Measurements from ENCODE around the gene EMC7. TPM values are rescaled to one million over a fixed set of nuclear protein-coding genes. Genes with fewer than 3 reads are reported as not detected.

EMC7 gene
- total and polyA plus RNA-seq, 2 donors (not counting 1 experiment from before 2014, with no cell fraction given): 18.4 to 29.9 TPM

- no peaks in the 10 kb centered on the region for H3K27me3 ChIP-seq (replicated peaks in 1 of 4; ENCODE audit: control extremely low read depth in 1 of 4, control insufficient read depth in 3 of 4, insufficient read depth in 4 of 4, low read length in 3 of 4)
- ATAC-seq (ENCODE audit: low read depth) (no peak), DNase-seq (no peak)
- H3K27ac ChIP-seq (ENCODE audit: low read length in 2 of 2): no peak overlapping the region
- ChIA-PET POLR2A (no interaction called here), CTCF (no interaction called here)
- H3K9me3 Mint-ChIP-seq (ENCODE audit: insufficient read depth): peaks cover 9% of the 10 kb centered on the region
- intact Hi-C loops (cut with micrococcal nuclease): no loop called here
- H2AFZ ChIP-seq (ENCODE audit: insufficient read depth, low read depth, low read length, poor library complexity, severe bottlenecking): no peak overlapping the region
- no peak overlapping the region for H3K4me3 Mint-ChIP-seq
- H3K4me1 Mint-ChIP-seq: no peaks in the 10 kb centered on the region
- H3K4me3 ChIP-seq (ENCODE audit: control extremely low read depth in 1 of 5, extremely low read depth in 1 of 5, insufficient read depth in 1 of 5, low read depth in 2 of 5, low read length in 4 of 5): no peak overlapping the region
- no peaks in the 10 kb centered on the region for H3K79me2 ChIP-seq (ENCODE audit: control insufficient read depth, insufficient read depth, low read length)
- H3K36me3 ChIP-seq (replicated peaks in 1 of 2; ENCODE audit: control extremely low read depth in 1 of 2, control insufficient read depth in 1 of 2, extremely low read depth in 1 of 2, insufficient read depth in 2 of 2, low read length in 1 of 2): no peaks in the 10 kb centered on the region
- no peak overlapping the region for H3K4me2 ChIP-seq (replicated peaks; ENCODE audit: low read depth, low read length, poor library complexity, severe bottlenecking)
- no peaks in the 10 kb centered on the region for H3K4me1 ChIP-seq (ENCODE audit: control insufficient read depth in 2 of 2, insufficient read depth in 2 of 2, low read length in 2 of 2)
- H4K20me1 ChIP-seq (ENCODE audit: control insufficient read depth, insufficient read depth, low read length, poor library complexity, severe bottlenecking): no peaks in the 10 kb centered on the region
- TF ChIP-seq, protein P1, sequence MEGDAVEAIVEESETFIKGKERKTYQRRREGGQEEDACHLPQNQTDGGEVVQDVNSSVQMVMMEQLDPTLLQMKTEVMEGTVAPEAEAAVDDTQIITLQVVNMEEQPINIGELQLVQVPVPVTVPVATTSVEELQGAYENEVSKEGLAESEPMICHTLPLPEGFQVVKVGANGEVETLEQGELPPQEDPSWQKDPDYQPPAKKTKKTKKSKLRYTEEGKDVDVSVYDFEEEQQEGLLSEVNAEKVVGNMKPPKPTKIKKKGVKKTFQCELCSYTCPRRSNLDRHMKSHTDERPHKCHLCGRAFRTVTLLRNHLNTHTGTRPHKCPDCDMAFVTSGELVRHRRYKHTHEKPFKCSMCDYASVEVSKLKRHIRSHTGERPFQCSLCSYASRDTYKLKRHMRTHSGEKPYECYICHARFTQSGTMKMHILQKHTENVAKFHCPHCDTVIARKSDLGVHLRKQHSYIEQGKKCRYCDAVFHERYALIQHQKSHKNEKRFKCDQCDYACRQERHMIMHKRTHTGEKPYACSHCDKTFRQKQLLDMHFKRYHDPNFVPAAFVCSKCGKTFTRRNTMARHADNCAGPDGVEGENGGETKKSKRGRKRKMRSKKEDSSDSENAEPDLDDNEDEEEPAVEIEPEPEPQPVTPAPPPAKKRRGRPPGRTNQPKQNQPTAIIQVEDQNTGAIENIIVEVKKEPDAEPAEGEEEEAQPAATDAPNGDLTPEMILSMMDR (IDR thresholded peaks at IDR 0.05): no peak
- no peak for TF ChIP-seq EZH2 (IDR thresholded peaks at IDR 0.05; ENCODE audit: borderline replicate concordance, insufficient read depth, low read depth, low read length, poor library complexity, severe bottlenecking)
- H3K9me3 ChIP-seq (ENCODE audit: control extremely low read depth in 1 of 3, control insufficient read depth in 2 of 3, insufficient read depth in 1 of 3, low read length in 2 of 3): peaks cover 0 to 20% (median 14%) of the 10 kb centered on the region in 3 donors
- H3K27ac Mint-ChIP-seq: no peak overlapping the region
- no peak overlapping the region for H3K9ac ChIP-seq (ENCODE audit: low read length)
- WGBS (ENCODE audit: insufficient coverage): no CpG with 5 or more reads among the region's 2 CpGs
- H3K27me3 Mint-ChIP-seq: no peaks in the 10 kb centered on the region
Measured at GRCh38 chr15:34049112-34049511, 52.5 kb downstream of the EMC7 start.

- no peaks in the 10 kb centered on the region for H3K27me3 ChIP-seq (replicated peaks in 1 of 4; ENCODE audit: control extremely low read depth in 1 of 4, control insufficient read depth in 3 of 4, insufficient read depth in 4 of 4, low read length in 3 of 4)
- ChIA-PET CTCF (no interaction called here), POLR2A (no interaction called here)
- ATAC-seq (ENCODE audit: low read depth) (no peak), DNase-seq (no peak)
- H3K79me2 ChIP-seq (ENCODE audit: control insufficient read depth, insufficient read depth, low read length): no peaks in the 10 kb centered on the region
- no peaks in the 10 kb centered on the region for H3K4me1 Mint-ChIP-seq
- no peak overlapping the region for H2AFZ ChIP-seq (ENCODE audit: insufficient read depth, low read depth, low read length, poor library complexity, severe bottlenecking)
- WGBS (ENCODE audit: insufficient coverage): 85% methylated on average over 9 of the region's 10 CpGs
- intact Hi-C loops (cut with micrococcal nuclease): no loop called here
- no peaks in the 10 kb centered on the region for H3K4me1 ChIP-seq (ENCODE audit: control insufficient read depth in 2 of 2, insufficient read depth in 2 of 2, low read length in 2 of 2)
- H3K27ac Mint-ChIP-seq: no peak overlapping the region
- no peaks in the 10 kb centered on the region for H3K27me3 Mint-ChIP-seq
- no peak overlapping the region for H3K4me3 Mint-ChIP-seq
- H4K20me1 ChIP-seq (ENCODE audit: control insufficient read depth, insufficient read depth, low read length, poor library complexity, severe bottlenecking): no peaks in the 10 kb centered on the region
- no peak overlapping the region for H3K4me3 ChIP-seq (ENCODE audit: control extremely low read depth in 1 of 5, extremely low read depth in 1 of 5, insufficient read depth in 1 of 5, low read depth in 2 of 5, low read length in 4 of 5)
- peaks cover 0 to 20% (median 14%) of the 10 kb centered on the region in 3 donors for H3K9me3 ChIP-seq (ENCODE audit: control extremely low read depth in 1 of 3, control insufficient read depth in 2 of 3, insufficient read depth in 1 of 3, low read length in 2 of 3)
- TF ChIP-seq, protein P1 (IDR thresholded peaks at IDR 0.05): no peak
- TF ChIP-seq EZH2 (IDR thresholded peaks at IDR 0.05; ENCODE audit: borderline replicate concordance, insufficient read depth, low read depth, low read length, poor library complexity, severe bottlenecking): no peak
- peaks cover 9% of the 10 kb centered on the region for H3K9me3 Mint-ChIP-seq (ENCODE audit: insufficient read depth)
- H3K36me3 ChIP-seq (replicated peaks in 1 of 2; ENCODE audit: control extremely low read depth in 1 of 2, control insufficient read depth in 1 of 2, extremely low read depth in 1 of 2, insufficient read depth in 2 of 2, low read length in 1 of 2): no peaks in the 10 kb centered on the region
- no peak overlapping the region for H3K4me2 ChIP-seq (replicated peaks; ENCODE audit: low read depth, low read length, poor library complexity, severe bottlenecking)
- H3K9ac ChIP-seq (ENCODE audit: low read length): no peak overlapping the region
- no peak overlapping the region for H3K27ac ChIP-seq (ENCODE audit: low read length in 2 of 2)
Measured at GRCh38 chr15:34047893-34048775, 53.5 kb downstream of the EMC7 start.

Data from B cell (primary cell).